Measurements from ENCODE around the gene CCL2. TPM values are rescaled to one million over a fixed set of nuclear protein-coding genes. Genes with fewer than 3 reads are reported as not detected.

Gene CCL2
- total and polyA plus RNA-seq, 2 experiments from 2014 or later: 33.1 to 111 TPM

GRCh38 chr17:34241062-34241461 is 14.0 kb upstream of the CCL2 start:
- Histone ChIP-seq H3K9me2 (ENCODE audit: insufficient read depth) (no peaks in the 10 kb centered on the region), H3K9ac (no peak overlapping the region), H3F3A (ENCODE audit: insufficient read depth) (peaks cover 12% of the 10 kb centered on the region; the same call in 1 of the 2 replicates), H3K36me3 (ENCODE audit: low read depth) (no peaks in the 10 kb centered on the region), H3K4me1 (ENCODE audit: insufficient read depth) (peaks cover 14% of the 10 kb centered on the region), H3K4me2 (ENCODE audit: unreplicated experiment) (no peak overlapping the region), H3K27me3 (replicated peaks; ENCODE audit: insufficient read depth) (no peaks in the 10 kb centered on the region), H3K4me3 (no peak overlapping the region), H2AFZ (no peak overlapping the region), H3K27ac (no peak overlapping the region), H3K9me3 (ENCODE audit: low read depth) (no peaks in the 10 kb centered on the region), H4K20me1 (ENCODE audit: insufficient read depth) (no peaks in the 10 kb centered on the region), H3K79me2 (ENCODE audit: insufficient read depth) (no peaks in the 10 kb centered on the region)
- in situ Hi-C loops (cut with MboI): no loop called here
- TF ChIP-seq EZH2phosphoT487 (IDR thresholded peaks at IDR 0.05; ENCODE audit: insufficient read depth, low read depth) (no peak), EZH2 (IDR thresholded peaks at IDR 0.05; ENCODE audit: insufficient read depth, poor library complexity, severe bottlenecking) (no peak)
- 23 to 26% methylated on average over 4 of the region's 4 CpGs for WGBS, 2 experiments (ENCODE audit: low coverage in 1 of 2, low lambda C conversion rate in 2 of 2, missing lambda C conversion rate in 2 of 2)
- no peak for DNase-seq

GRCh38 chr17:34242587-34243363 is 12.3 kb upstream of the CCL2 start:
- Histone ChIP-seq H4K20me1 (ENCODE audit: insufficient read depth) (no peaks in the 10 kb centered on the region), H3K36me3 (ENCODE audit: low read depth) (no peaks in the 10 kb centered on the region), H2AFZ (no peak overlapping the region), H3K9ac (no peak overlapping the region), H3F3A (ENCODE audit: insufficient read depth) (peaks cover 9% of the 10 kb centered on the region), H3K9me2 (ENCODE audit: insufficient read depth) (no peaks in the 10 kb centered on the region), H3K4me1 (ENCODE audit: insufficient read depth) (peaks cover 15% of the 10 kb centered on the region), H3K27ac (no peak overlapping the region), H3K9me3 (ENCODE audit: low read depth) (no peaks in the 10 kb centered on the region), H3K4me3 (no peak overlapping the region), H3K79me2 (ENCODE audit: insufficient read depth) (no peaks in the 10 kb centered on the region), H3K27me3 (replicated peaks; ENCODE audit: insufficient read depth) (no peaks in the 10 kb centered on the region), H3K4me2 (ENCODE audit: unreplicated experiment) (no peak overlapping the region)
- DNase-seq: no peak
- in situ Hi-C loops (cut with MboI): no loop called here
- 91 to 95% methylated on average over 8 of the region's 8 CpGs for WGBS, 2 experiments (ENCODE audit: low coverage in 1 of 2, low lambda C conversion rate in 2 of 2, missing lambda C conversion rate in 2 of 2)
- no peak for TF ChIP-seq EZH2 (IDR thresholded peaks at IDR 0.05; ENCODE audit: insufficient read depth, poor library complexity, severe bottlenecking)
- no peak for TF ChIP-seq EZH2phosphoT487 (IDR thresholded peaks at IDR 0.05; ENCODE audit: insufficient read depth, low read depth)

GRCh38 chr17:34243364-34244320 is 11.4 kb upstream of the CCL2 start:
- H3K79me2 ChIP-seq (ENCODE audit: insufficient read depth): no peaks in the 10 kb centered on the region
- H3K27me3 ChIP-seq (replicated peaks; ENCODE audit: insufficient read depth): no peaks in the 10 kb centered on the region
- no peak overlapping the region for H3K27ac ChIP-seq
- H3K9ac ChIP-seq: no peak overlapping the region
- DNase-seq: no peak
- no peaks in the 10 kb centered on the region for H3K36me3 ChIP-seq (ENCODE audit: low read depth)
- H3K9me2 ChIP-seq (ENCODE audit: insufficient read depth): no peaks in the 10 kb centered on the region
- in situ Hi-C loops (cut with MboI): no loop called here
- no peak for TF ChIP-seq EZH2phosphoT487 (IDR thresholded peaks at IDR 0.05; ENCODE audit: insufficient read depth, low read depth)
- no peak for TF ChIP-seq EZH2 (IDR thresholded peaks at IDR 0.05; ENCODE audit: insufficient read depth, poor library complexity, severe bottlenecking)
- WGBS, 2 experiments (ENCODE audit: low coverage in 1 of 2, low lambda C conversion rate in 2 of 2, missing lambda C conversion rate in 2 of 2): 72 to 74% methylated on average over 7 of the region's 7 CpGs
- H3F3A ChIP-seq (ENCODE audit: insufficient read depth): peaks cover 10% of the 10 kb centered on the region
- H3K4me1 ChIP-seq (ENCODE audit: insufficient read depth): peaks cover 17% of the 10 kb centered on the region
- no peak overlapping the region for H3K4me3 ChIP-seq
- no peaks in the 10 kb centered on the region for H3K9me3 ChIP-seq (ENCODE audit: low read depth)
- no peaks in the 10 kb centered on the region for H4K20me1 ChIP-seq (ENCODE audit: insufficient read depth)
- no peak overlapping the region for H3K4me2 ChIP-seq (ENCODE audit: unreplicated experiment)
- no peak overlapping the region for H2AFZ ChIP-seq

GRCh38 chr17:34245351-34245905 is 9.7 kb upstream of the CCL2 start:
- no peak overlapping the region for H3K9ac ChIP-seq
- H2AFZ ChIP-seq: no peak overlapping the region
- no peaks in the 10 kb centered on the region for H3K36me3 ChIP-seq (ENCODE audit: low read depth)
- no peaks in the 10 kb centered on the region for H3K9me2 ChIP-seq (ENCODE audit: insufficient read depth)
- peaks cover 14% of the 10 kb centered on the region for H3F3A ChIP-seq (ENCODE audit: insufficient read depth)
- in situ Hi-C loops (cut with MboI): no loop called here
- H3K27ac ChIP-seq: no peak overlapping the region
- peaks cover 27% of the 10 kb centered on the region for H3K4me1 ChIP-seq (ENCODE audit: insufficient read depth)
- H3K4me2 ChIP-seq (ENCODE audit: unreplicated experiment): no peak overlapping the region
- H3K9me3 ChIP-seq (ENCODE audit: low read depth): no peaks in the 10 kb centered on the region
- H4K20me1 ChIP-seq (ENCODE audit: insufficient read depth): no peaks in the 10 kb centered on the region
- no peaks in the 10 kb centered on the region for H3K79me2 ChIP-seq (ENCODE audit: insufficient read depth)
- no peak overlapping the region for H3K4me3 ChIP-seq
- no peaks in the 10 kb centered on the region for H3K27me3 ChIP-seq (replicated peaks; ENCODE audit: insufficient read depth)
- DNase-seq: no peak
- 89 to 90% methylated on average over 6 of the region's 6 CpGs for WGBS, 2 experiments (ENCODE audit: low coverage in 1 of 2, low lambda C conversion rate in 2 of 2, missing lambda C conversion rate in 2 of 2)
- no peak for TF ChIP-seq EZH2phosphoT487 (IDR thresholded peaks at IDR 0.05; ENCODE audit: insufficient read depth, low read depth)
- TF ChIP-seq EZH2 (IDR thresholded peaks at IDR 0.05; ENCODE audit: insufficient read depth, poor library complexity, severe bottlenecking): no peak

Measured in GM23248 (cell line).